ENCODE data around the gene TMEM108.

The TMEM108 gene

DNA sequence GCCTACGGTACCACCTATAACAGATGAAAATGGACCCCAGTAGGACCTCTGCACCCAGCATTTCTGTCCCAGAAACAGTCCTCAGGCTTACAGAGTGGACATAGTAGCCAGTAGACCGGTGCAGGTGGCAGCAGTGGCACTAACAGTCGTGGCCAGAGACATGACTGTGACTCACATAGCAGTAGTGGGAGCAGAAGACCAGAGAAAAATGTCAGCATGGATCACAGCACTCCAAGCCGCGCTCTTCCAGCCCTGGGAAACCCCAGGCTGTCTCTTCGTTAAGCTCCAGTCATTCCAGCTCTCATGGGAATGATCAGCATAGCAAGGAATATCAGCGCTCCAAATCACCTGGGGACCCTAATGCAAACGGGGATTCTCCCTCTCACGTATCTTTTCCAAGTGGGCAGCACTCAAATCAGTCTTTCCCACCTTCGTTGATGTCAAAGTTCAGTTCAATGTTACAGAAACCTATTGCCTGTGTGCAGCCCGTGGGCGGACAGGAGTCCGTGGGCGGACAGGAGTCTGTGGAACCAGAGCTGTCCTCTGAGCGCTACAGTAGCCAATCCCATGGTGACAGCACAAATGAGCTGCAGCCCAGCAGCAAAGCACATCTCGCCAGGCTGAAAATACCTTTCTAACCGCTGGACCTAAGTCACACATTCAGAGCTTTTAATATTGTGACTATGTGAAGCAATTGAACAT, 372.2 kb downstream of the TMEM108 start:
- H3K27me3 ChIP-seq (ENCODE audit: control insufficient read depth, low read length) = no peaks in the 10 kb centered on the region
- H3K9me3 ChIP-seq (ENCODE audit: control insufficient read depth, insufficient read depth, low read length) = no peaks in the 10 kb centered on the region
- no peak overlapping the region for H3K4me3 ChIP-seq (ENCODE audit: low read length)
- H3K27ac ChIP-seq (ENCODE audit: low read depth, low read length) = no peak overlapping the region
- no peaks in the 10 kb centered on the region for H3K36me3 ChIP-seq (ENCODE audit: control insufficient read depth, low read length)
- no peaks in the 10 kb centered on the region for H3K4me1 ChIP-seq (ENCODE audit: control insufficient read depth, low read length)
- no peaks in the 10 kb centered on the region for H3K79me2 ChIP-seq (ENCODE audit: control insufficient read depth, low read length)
- TF ChIP-seq, protein P1, sequence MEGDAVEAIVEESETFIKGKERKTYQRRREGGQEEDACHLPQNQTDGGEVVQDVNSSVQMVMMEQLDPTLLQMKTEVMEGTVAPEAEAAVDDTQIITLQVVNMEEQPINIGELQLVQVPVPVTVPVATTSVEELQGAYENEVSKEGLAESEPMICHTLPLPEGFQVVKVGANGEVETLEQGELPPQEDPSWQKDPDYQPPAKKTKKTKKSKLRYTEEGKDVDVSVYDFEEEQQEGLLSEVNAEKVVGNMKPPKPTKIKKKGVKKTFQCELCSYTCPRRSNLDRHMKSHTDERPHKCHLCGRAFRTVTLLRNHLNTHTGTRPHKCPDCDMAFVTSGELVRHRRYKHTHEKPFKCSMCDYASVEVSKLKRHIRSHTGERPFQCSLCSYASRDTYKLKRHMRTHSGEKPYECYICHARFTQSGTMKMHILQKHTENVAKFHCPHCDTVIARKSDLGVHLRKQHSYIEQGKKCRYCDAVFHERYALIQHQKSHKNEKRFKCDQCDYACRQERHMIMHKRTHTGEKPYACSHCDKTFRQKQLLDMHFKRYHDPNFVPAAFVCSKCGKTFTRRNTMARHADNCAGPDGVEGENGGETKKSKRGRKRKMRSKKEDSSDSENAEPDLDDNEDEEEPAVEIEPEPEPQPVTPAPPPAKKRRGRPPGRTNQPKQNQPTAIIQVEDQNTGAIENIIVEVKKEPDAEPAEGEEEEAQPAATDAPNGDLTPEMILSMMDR (IDR thresholded peaks at IDR 0.05; ENCODE audit: low read depth, low read length, poor library complexity, severe bottlenecking) = no peak
- TF ChIP-seq EZH2phosphoT487 (IDR thresholded peaks at IDR 0.05; ENCODE audit: borderline replicate concordance, low read length) = no peak
- H3K9me2 ChIP-seq (replicated peaks; ENCODE audit: control insufficient read depth, low read length) = no peaks in the 10 kb centered on the region
- no peaks in the 10 kb centered on the region for H4K20me1 ChIP-seq (ENCODE audit: control insufficient read depth, insufficient read depth, low read depth, low read length)
- H3K4me2 ChIP-seq (ENCODE audit: low read length) = no peak overlapping the region
- peaks cover 7% of the 10 kb centered on the region for H3F3A ChIP-seq (ENCODE audit: control insufficient read depth, insufficient read depth)

DNA sequence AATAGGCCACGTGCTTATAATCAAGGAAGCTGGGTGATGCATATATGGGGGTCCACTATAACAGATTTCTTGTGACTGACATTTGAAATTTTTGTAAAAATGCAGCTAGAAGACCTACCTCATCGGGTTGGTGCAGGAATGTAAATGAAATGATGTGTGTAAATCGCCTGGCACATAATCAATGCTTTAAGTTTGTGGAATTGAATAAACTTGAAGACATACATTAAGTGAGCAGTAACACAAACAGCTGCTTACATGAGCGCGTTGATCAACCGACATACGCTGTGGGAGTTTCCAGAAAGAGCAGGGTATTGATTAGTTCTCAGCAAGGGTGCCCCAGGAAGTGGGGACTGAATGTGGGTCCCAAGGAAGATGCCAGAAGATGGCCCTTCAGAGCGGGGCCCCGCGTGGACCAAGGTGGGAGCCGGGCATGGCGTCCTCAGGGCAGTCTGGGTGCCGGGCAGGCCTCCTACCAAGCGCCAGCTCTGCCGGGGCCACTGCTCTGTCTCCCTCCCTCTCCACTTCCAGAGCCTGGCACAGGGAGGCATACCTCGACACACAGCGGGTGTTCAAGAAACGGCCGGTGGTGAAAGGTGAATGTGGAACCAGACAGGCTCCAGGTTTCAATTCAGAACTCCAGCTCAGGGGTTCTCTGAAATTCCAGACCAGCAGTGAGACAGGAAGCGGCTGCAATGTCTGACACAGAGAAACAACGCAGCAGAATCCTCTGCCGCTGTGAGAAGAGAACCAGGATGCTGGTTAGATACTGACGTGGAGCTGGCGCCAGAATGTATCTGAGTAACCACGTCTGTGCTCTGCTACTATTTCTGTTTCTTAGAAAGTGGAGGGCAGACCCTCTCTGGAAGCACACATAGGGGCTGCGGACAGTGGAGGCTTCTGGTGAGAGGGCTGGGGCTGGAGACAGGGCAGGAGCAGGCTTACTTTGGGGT, 374.3 kb downstream of the TMEM108 start:
- no peak for TF ChIP-seq EZH2phosphoT487 (IDR thresholded peaks at IDR 0.05; ENCODE audit: borderline replicate concordance, low read length)
- TF ChIP-seq, protein P1 (IDR thresholded peaks at IDR 0.05; ENCODE audit: low read depth, low read length, poor library complexity, severe bottlenecking) = no peak
- Histone ChIP-seq H4K20me1 (ENCODE audit: control insufficient read depth, insufficient read depth, low read depth, low read length) (no peaks in the 10 kb centered on the region), H3K36me3 (ENCODE audit: control insufficient read depth, low read length) (no peaks in the 10 kb centered on the region), H3K9me3 (ENCODE audit: control insufficient read depth, insufficient read depth, low read length) (no peaks in the 10 kb centered on the region), H3K27me3 (ENCODE audit: control insufficient read depth, low read length) (no peaks in the 10 kb centered on the region), H3K4me1 (ENCODE audit: control insufficient read depth, low read length) (no peaks in the 10 kb centered on the region), H3K27ac (ENCODE audit: low read depth, low read length) (no peak overlapping the region), H3K79me2 (ENCODE audit: control insufficient read depth, low read length) (no peaks in the 10 kb centered on the region), H3K4me3 (ENCODE audit: low read length) (no peak overlapping the region), H3K9me2 (replicated peaks; ENCODE audit: control insufficient read depth, low read length) (no peaks in the 10 kb centered on the region), H3K4me2 (ENCODE audit: low read length) (no peak overlapping the region), H3F3A (ENCODE audit: control insufficient read depth, insufficient read depth) (peaks cover 7% of the 10 kb centered on the region)

DNA sequence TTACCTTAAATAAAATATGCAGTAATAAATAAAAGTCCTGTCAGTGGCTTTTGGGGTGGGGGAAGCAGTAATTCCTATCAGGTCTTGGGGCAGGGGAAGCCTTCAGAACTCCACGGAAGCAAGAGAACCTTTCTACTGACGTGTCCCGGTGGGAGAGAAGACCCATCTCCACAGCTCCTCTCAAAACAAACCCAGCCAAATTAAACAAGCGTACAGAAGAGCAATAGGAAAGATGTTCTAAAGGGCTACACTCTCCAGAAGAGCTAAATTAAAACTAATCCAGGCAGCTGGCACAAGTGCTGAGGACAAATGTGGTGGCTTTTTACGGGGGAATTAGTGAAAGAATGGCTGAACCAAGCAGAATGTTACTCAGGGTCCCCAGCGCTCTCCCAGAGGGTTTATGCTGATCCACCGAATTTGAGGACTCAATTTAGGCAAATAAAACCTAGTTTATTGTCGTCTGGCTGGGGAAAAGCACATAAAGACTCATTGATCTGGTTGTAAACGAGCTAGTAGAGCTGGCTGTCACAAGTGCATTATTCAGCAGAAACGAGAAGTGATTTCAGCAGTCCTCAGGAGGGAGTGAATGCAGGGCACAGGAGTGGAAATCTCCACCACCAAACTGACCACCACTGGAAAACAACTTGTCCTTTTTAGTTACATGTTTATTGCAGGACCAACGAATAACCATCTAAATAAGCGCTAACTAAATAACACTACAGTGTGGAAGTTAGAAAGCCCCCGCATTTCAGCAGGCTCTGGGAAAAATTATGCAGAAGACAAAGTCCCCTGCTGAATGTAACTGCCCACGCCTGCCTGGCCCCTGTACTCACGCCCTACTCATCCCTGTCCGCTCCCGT, 375.2 kb downstream of the TMEM108 start:
- no peaks in the 10 kb centered on the region for H3K4me1 ChIP-seq (ENCODE audit: control insufficient read depth, low read length)
- H3K79me2 ChIP-seq (ENCODE audit: control insufficient read depth, low read length) = no peaks in the 10 kb centered on the region
- TF ChIP-seq, protein P1 (IDR thresholded peaks at IDR 0.05; ENCODE audit: low read depth, low read length, poor library complexity, severe bottlenecking) = no peak
- H3K36me3 ChIP-seq (ENCODE audit: control insufficient read depth, low read length) = no peaks in the 10 kb centered on the region
- no peaks in the 10 kb centered on the region for H3K27me3 ChIP-seq (ENCODE audit: control insufficient read depth, low read length)
- H3K27ac ChIP-seq (ENCODE audit: low read depth, low read length) = no peak overlapping the region
- no peaks in the 10 kb centered on the region for H4K20me1 ChIP-seq (ENCODE audit: control insufficient read depth, insufficient read depth, low read depth, low read length)
- peaks cover 7% of the 10 kb centered on the region for H3F3A ChIP-seq (ENCODE audit: control insufficient read depth, insufficient read depth)
- no peak overlapping the region for H3K4me2 ChIP-seq (ENCODE audit: low read length)
- no peak overlapping the region for H3K4me3 ChIP-seq (ENCODE audit: low read length)
- no peaks in the 10 kb centered on the region for H3K9me3 ChIP-seq (ENCODE audit: control insufficient read depth, insufficient read depth, low read length)
- no peaks in the 10 kb centered on the region for H3K9me2 ChIP-seq (replicated peaks; ENCODE audit: control insufficient read depth, low read length)
